GM19193 (cell line): ENCODE measurements around the gene CEP112.

ENCODE experiments used
- POLR2A ChIP-seq: IDR thresholded peaks from 4 replicates; pipeline ENCODE4 v1.6.1; 2011; ENCODE audit not compliant: insufficient read depth, insufficient read length; ENCODE audit errors: extremely low read depth

The CEP112 gene

DNA sequence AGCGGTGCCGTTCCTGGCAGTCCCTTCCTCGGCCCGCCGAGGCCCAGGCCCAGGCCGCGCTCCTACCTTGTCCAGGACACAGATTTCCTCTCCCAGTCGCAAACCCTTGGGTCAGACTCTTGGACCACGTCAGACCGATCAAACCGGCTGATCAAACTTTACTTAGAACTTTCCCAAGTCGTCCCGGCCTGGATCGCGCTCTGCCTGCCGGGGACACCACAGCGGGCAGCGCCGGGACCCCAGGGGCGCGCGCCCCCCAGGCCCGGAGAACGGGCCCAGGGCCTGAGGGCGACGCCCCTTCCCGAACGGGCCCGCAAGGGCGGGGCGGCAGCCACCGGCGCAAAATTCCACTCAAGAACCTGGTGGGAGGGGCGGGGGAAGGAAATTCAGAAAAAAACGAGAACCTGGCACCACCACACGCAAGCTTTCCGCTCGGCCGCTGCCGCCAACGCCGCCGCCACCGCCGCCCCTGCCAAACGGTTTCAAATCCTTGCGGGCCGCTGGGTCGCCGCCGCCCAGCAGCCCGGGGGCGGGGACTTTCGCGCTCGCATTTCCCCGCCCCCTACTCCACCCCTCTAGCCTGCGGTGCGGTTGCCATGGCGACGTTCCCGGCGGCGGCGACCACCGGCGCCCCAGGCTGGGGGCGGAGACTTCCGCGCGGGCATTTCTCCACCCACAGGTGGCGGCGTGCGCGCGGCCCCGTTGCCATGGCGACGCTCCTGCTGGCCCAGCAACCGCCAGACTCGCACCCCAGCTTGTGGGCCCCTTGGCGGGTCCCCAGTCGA is at the start of gene CEP112:
Gene CEP112 (minus strand): TSS at position 541 of the 785 bp plus-strand sequence.
- TF ChIP-seq POLR2A, result no peak

GRCh38 chr17:66240630-66241029 is 48.7 kb upstream of the CEP112 start:
- no peak for TF ChIP-seq POLR2A

DNA sequence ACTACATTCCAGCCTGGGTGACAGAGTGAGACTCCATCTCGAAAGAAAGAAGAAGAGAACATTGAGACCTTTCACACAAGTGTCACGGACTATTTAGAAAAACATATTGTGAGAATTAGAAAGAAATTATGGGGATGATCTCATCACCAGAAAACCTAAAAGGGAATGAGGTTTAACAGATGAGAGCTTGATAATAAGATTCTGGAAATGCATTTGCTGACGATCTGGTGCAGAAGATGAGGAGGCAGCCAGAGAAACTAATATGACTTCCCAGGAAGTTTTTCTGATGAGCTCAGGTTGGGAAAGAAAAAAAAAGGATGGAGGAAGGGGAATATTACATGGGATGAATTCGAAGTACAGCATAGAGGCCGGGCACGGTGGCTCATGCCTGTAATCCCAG is 48.1 kb upstream of the CEP112 start:
- no peak for TF ChIP-seq POLR2A

GRCh38 chr17:66235377-66235994 is 43.6 kb upstream of the CEP112 start:
- no peak for TF ChIP-seq POLR2A

GRCh38 chr17:66234611-66235010 is 42.7 kb upstream of the CEP112 start:
- TF ChIP-seq POLR2A, result no peak

GRCh38 chr17:66233023-66233753 is 41.3 kb upstream of the CEP112 start:
- no peak for TF ChIP-seq POLR2A

DNA sequence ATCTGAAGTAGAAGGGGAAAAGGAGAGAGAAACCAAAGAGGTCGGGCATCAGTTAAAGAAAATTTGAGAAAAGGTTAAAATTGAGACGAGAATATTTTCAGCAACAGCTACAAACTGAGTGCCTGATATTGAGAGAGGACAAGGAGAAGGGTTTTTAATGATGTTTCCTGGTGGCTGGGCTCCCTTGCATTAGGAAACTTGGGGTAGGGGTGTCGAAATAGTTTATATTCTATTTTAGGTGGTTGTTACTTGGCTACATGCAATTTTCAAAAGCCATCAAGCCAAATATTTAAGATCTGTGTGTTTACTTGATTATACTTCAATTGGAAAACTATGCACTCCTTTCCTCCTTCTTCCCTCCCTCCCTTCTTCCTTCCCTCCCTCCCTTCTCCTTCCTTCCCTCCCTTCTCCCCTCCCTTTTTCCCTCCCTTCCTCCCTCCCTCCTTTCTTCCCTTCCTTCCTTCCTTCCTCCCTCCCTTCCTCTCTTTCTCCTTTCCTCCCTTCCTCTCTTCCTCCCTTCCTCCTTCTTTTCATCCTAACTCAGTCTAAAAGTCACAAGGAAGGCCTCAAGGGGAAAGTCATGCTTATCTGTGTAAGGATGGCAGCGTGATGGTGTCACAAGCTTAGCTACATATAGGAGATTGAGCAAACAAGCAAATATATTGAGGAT is 39.1 kb upstream of the CEP112 start:
- no peak for TF ChIP-seq POLR2A

DNA sequence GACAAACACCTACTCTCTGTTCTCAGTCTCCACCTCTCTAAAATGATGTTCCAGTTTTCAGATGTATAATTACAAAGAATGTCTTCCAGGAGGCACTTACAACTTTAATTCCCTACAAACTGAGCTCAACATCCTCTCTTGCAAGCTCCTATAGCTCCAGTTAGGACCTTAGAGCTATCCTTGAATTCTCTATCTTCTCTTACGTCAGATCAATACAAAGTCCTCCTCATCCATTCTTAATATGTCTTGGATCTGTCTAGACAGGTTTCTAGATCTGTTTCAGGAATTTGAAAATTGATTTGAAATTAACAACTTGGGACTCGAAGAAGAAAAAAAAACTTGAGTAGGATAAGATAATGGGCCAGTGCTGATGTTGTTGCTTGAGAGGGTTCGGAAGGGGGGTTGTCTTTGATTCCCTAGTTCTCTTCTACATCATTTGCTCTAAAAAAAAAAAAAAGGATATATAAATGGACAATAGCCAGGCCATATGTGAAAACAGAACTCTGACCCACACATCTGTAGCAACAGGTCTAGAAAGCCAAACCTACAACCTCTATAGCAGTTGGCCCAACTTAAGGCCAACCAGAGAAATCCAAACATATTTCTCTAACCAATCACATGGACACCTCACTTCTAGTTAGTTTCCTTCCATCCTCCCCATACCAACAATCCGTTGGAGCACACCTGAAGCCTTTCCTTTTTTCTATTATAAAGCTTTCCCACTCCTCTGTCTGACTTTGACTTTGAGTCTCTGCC is 38.0 kb upstream of the CEP112 start:
- no peak for TF ChIP-seq POLR2A

DNA sequence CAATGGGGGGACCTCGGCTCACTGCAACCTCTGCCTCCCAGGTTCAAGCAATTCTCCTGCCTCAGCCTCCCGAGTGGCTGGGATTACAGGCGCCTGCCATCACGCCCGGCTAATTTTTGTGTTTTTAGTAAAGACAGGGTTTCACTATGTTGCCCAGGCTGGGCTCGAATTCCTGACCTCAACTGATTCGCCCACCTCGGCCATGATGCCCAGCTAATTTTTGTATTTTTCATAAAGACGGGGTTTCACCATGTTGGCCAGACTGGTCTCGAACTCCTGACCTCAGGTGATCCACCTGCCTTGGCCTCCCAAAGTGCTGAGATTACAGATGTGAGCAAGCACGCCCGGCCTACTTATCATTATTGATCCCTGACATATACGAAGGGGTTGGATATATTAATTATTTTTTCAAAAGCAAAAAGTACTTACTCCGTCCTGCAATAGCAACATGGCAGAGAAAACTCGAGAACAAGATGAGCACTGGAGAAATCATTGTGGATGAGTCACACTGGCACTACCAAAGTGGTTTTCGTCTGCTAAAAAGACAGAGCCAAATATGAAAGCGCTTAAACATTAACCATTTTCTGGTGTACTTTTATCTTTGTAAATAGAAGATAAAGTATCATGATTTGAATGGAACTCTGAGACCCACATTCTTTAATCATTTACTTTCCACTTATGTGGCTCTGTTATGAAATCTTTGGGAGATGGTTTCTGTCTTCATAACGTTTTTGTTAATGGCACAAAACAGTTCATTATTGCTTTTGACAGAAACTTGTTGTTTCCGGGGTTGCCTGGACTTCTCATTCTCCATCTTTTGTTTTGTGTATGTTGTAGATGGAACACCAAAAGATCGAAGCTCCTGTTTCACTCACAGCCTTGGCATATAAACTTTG is 37.2 kb upstream of the CEP112 start, which contains the start of gene APOH:
Gene APOH (minus strand): TSS at position 529 of the 896 bp plus-strand sequence. CDS start 36 bp downstream, at position 493.
- no peak for TF ChIP-seq POLR2A

DNA sequence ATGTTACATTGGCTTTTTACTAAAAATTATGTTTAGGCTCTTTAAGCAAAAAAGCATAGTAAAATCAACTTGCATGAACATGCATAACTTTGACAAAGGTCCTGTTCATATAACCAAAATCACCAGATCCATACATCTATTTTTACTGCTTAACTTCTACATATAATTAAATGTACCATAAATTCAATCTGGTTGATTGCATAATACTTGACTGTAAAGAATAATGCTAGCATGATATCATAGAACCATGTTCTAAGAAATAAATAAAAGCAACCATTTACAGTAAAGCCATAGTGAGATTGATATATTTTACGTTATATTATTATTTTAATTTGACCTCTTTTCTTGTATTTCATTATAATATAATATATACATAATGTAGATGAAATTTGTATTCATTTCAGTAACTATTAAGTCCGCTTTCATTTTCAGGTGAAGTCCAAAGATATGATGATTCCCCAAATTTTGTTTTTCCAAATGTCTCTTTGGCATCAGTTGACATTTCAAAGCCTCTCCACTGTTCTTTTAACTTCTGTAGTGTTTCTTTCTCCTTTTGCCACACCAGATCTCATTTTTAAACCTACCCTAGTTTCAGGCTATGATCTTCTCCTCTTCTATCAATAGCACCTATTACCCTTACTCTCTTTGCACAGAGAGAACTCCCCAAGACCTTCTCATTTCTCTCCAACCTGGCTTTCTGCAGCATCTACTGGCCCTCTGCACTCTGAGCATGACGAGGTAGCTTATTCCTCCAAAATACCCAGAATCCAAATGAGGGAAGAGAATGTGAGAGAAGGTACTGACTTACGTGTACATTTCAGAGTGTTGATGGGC is 35.5 kb upstream of the CEP112 start:
- no peak for TF ChIP-seq POLR2A

DNA sequence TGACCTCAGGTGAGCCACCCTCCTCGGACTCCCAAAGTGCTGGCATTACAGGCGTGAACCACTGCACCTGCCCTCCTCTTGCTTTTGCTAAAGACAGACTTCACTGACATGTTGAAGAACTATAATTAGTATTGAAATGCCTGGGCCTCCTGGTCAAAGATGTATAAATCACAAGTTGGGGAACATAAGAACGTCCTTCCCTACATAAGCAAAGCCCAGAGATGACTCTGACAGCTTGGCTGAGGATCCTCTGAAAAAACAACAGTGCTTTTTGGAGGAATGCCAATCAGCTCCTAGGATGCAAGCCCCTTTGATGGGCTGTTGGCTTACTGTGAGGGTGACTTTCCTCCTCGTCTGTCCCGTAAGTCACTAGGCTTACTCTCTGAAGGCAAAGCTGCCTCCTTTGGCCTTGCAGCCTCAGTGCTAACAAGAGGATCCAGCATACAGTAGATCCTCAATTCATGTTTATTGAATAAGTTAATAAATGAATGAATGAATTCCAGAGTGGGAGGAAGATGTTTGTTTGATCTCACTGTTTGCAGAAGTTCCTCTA is 30.9 kb upstream of the CEP112 start:
- no peak for TF ChIP-seq POLR2A
